Measurements from ENCODE around the gene ADAM22. TPM values are rescaled to one million over a fixed set of nuclear protein-coding genes. Genes with fewer than 3 reads are reported as not detected.

The ADAM22 gene
- total and polyA plus RNA-seq, 12 donors: 2.3 to 35.0 (median 17.0) TPM

GRCh38 chr7:88111954-88112471 lies 178.0 kb downstream of the ADAM22 start:
- H3K4me3 ChIP-seq: no peak overlapping the region
- intact Hi-C loops (cut with DNase I): loop anchor here in 1 of 2 donors (10.0 kb wide), 1 partner anchor 177 kb away; the partner anchor contains the start of gene ADAM22
- no peaks in the 10 kb centered on the region for H3K4me1 ChIP-seq (replicated peaks in 1 of 2)
- TF ChIP-seq POLR2A (IDR thresholded peaks at IDR 0.05) (no peak), CTCF (IDR thresholded peaks at IDR 0.05) (no peak)
- no peaks in the 10 kb centered on the region for H3K9me3 ChIP-seq (replicated peaks in 1 of 3)
- H3K36me3 ChIP-seq (replicated peaks in 1 of 2): no peaks in the 10 kb centered on the region
- no peak for DNase-seq
- no peaks in the 10 kb centered on the region for H3K27me3 ChIP-seq
- WGBS, 4 donors: 46 to 66% (median 58%) methylated on average over 2 of the region's 2 CpGs
- H3K27ac ChIP-seq: no peak overlapping the region

GRCh38 chr7:88115258-88115796 lies 181.3 kb downstream of the ADAM22 start:
- no peak for DNase-seq
- Histone ChIP-seq H3K36me3 (replicated peaks in 1 of 2) (no peaks in the 10 kb centered on the region), H3K27me3 (no peaks in the 10 kb centered on the region), H3K4me3 (no peak overlapping the region), H3K9me3 (replicated peaks in 1 of 3) (no peaks in the 10 kb centered on the region), H3K4me1 (replicated peaks in 1 of 2) (no peaks in the 10 kb centered on the region), H3K27ac (no peak overlapping the region)
- TF ChIP-seq POLR2A (IDR thresholded peaks at IDR 0.05): no peak
- no peak for TF ChIP-seq CTCF (IDR thresholded peaks at IDR 0.05)
- intact Hi-C loops (cut with DNase I): loop anchor here in 1 of 2 donors (10.0 kb wide), 1 partner anchor 181 kb away; the partner anchor contains the start of gene ADAM22

- no peaks in the 10 kb centered on the region for H3K4me1 ChIP-seq (replicated peaks in 1 of 2)
- no peak overlapping the region for H3K4me3 ChIP-seq
- H3K27ac ChIP-seq: no peak overlapping the region
- no peaks in the 10 kb centered on the region for H3K27me3 ChIP-seq
- no peaks in the 10 kb centered on the region for H3K36me3 ChIP-seq (replicated peaks in 1 of 2)
- intact Hi-C loops (cut with DNase I): loop anchor here in 1 of 2 donors (10.0 kb wide), 1 partner anchor 181 kb away; the partner anchor contains the start of gene ADAM22
- 83 to 92% (median 85%) methylated on average over 2 of the region's 2 CpGs for WGBS, 4 donors
- H3K9me3 ChIP-seq (replicated peaks in 1 of 3): no peaks in the 10 kb centered on the region
- DNase-seq: no peak
- TF ChIP-seq POLR2A (IDR thresholded peaks at IDR 0.05) (no peak), CTCF (IDR thresholded peaks at IDR 0.05) (no peak)
These were observed 181.8 kb downstream of the ADAM22 start for GRCh38 chr7:88115816-88116215.

GRCh38 chr7:88116235-88116795 lies 182.3 kb downstream of the ADAM22 start:
- intact Hi-C loops (cut with DNase I): loop anchor here in 1 of 2 donors (10.0 kb wide), 1 partner anchor 182 kb away; the partner anchor contains the start of gene ADAM22
- 30 to 41% (median 35%) methylated on average over 1 of the region's 1 CpG for WGBS, 4 donors

More at GRCh38 chr7:88116235-88116795, 182.3 kb downstream of the ADAM22 start:
- no peaks in the 10 kb centered on the region for H3K27me3 ChIP-seq
- no peaks in the 10 kb centered on the region for H3K36me3 ChIP-seq (replicated peaks in 1 of 2)
- DNase-seq: no peak
- no peaks in the 10 kb centered on the region for H3K9me3 ChIP-seq (replicated peaks in 1 of 3)
- H3K4me1 ChIP-seq (replicated peaks in 1 of 2): no peaks in the 10 kb centered on the region
- no peak overlapping the region for H3K27ac ChIP-seq
- no peak for TF ChIP-seq POLR2A (IDR thresholded peaks at IDR 0.05)
- TF ChIP-seq CTCF (IDR thresholded peaks at IDR 0.05): no peak
- no peak overlapping the region for H3K4me3 ChIP-seq
